GM20000 (cell line): Measurements from ENCODE around the gene FARP1.

ENCODE experiments used
- DNase-seq: peaks from one replicate; pipeline ENCODE4 v3.0.0; 2012; ENCODE audit warnings: low spot score
- CTCF ChIP-seq: IDR thresholded peaks from 2 replicates; pipeline ENCODE4 v1.5.1; 2012; ENCODE audit warnings: mild to moderate bottlenecking, control low read depth; ENCODE audit errors: extremely low read depth, missing control alignments

The FARP1 gene

GRCh38 chr13:98187155-98187964, 44.5 kb downstream of the FARP1 start:
- no peak for DNase-seq
- no peak for TF ChIP-seq CTCF

GRCh38 chr13:98187965-98188261, 45.0 kb downstream of the FARP1 start:
- TF ChIP-seq CTCF = no peak
- no peak for DNase-seq

- DNase-seq = no peak
- no peak for TF ChIP-seq CTCF
Observed at GRCh38 chr13:98188544-98189166, 45.8 kb downstream of the FARP1 start.

GRCh38 chr13:98189841-98190505, 47.1 kb downstream of the FARP1 start:
- DNase-seq = no peak
- TF ChIP-seq CTCF = no peak

- DNase-seq = no peak
- no peak for TF ChIP-seq CTCF
Observed at GRCh38 chr13:98190889-98191444, 48.1 kb downstream of the FARP1 start.

GRCh38 chr13:98192008-98192407, 49.1 kb downstream of the FARP1 start:
- TF ChIP-seq CTCF = no peak
- no peak for DNase-seq
